ENCODE results near the gene NLRP3. TPM values are rescaled to one million over a fixed set of nuclear protein-coding genes. Genes with fewer than 3 reads are reported as not detected.

NLRP3 gene
- total and polyA plus RNA-seq, 9 of the 15 experiments (the other 6 are each of a cell fraction or from before 2014, with no cell fraction given) = not detected

DNA sequence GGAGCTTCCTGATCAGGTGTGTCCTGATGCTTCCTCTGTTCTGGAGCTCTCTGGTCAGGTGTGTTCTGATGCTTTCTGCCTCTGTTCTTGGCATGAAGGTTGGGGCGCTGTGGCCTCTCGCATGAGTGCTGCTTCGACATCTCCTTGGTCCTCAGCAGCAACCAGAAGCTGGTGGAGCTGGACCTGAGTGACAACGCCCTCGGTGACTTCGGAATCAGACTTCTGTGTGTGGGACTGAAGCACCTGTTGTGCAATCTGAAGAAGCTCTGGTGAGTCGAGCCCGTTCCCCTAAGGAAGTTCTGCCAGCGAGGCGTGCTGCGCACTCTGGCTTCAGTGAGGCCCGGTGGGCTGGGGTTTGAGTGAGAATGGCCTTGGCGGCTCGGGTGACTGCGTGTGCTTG, 18.0 kb downstream of the NLRP3 start:
- CTCF ChIA-PET (ENCODE audit: low intra/inter-chr PET ratio) = no interaction called here
- POLR2A ChIA-PET = interaction anchor here (1.0 to 1.4 kb wide), 3 partner anchors 10 to 32 kb away, joined by 3 to 6 read pairs (median 4); no protein-coding TSS in a partner anchor
- H3K36me3 ChIP-seq (ENCODE audit: control insufficient read depth, insufficient read depth, low read length) = no peaks in the 10 kb centered on the region
- no peak overlapping the region for H3K27ac ChIP-seq (ENCODE audit: extremely low read depth, low read depth, low read length)
- ATAC-seq (no peak), DNase-seq (ENCODE audit: extremely low read depth in 1 of 4, low spot score in 3 of 4) (no peak), FAIRE-seq (no peak)
- H3K9me3 ChIP-seq (replicated peaks; ENCODE audit: control insufficient read depth, insufficient read depth, low read depth, low read length) = no peaks in the 10 kb centered on the region
- H3K9me1 ChIP-seq (ENCODE audit: control insufficient read depth, insufficient read depth, low read length) = no peaks in the 10 kb centered on the region
- intact Hi-C loops (cut with micrococcal nuclease) (no loop called here), in situ Hi-C loops (cut with MboI) (no loop called here)
- no peak overlapping the region for H3K4me3 ChIP-seq
- no peaks in the 10 kb centered on the region for H3K79me2 ChIP-seq (ENCODE audit: control insufficient read depth, insufficient read depth, low read length)
- no TSS peak for BruUV-seq (replicated peaks)
- H2AFZ ChIP-seq (ENCODE audit: low read depth, low read length) = no peak overlapping the region
- WGBS (ENCODE audit: insufficient coverage, low coverage, missing lambda C conversion rate) = under 1% methylated on average over 15 of the region's 15 CpGs
- peaks cover 43 to 65% of the 10 kb centered on the region in 2 experiments for H3K27me3 ChIP-seq (ENCODE audit: control insufficient read depth in 2 of 2, insufficient read depth in 2 of 2, low read length in 2 of 2)
- H3K9ac ChIP-seq (ENCODE audit: insufficient read depth in 1 of 2, low read depth in 2 of 2, low read length in 2 of 2) = peak overlapping the region in 1 of 2 experiments; percentile 13; a peak in 1 of 4 replicates
- no peaks in the 10 kb centered on the region for H3K4me1 ChIP-seq (replicated peaks in 1 of 2; ENCODE audit: control insufficient read depth in 2 of 2, insufficient read depth in 2 of 2, low read length in 2 of 2)
- TF ChIP-seq NR3C1 (CRISPR knock-in tag; IDR thresholded peaks at IDR 0.05) (no peak), CEBPB (tag; IDR thresholded peaks at IDR 0.05) (0 out of 2 replicates have a peak, but pooled peaks have one; percentile 23)
- no peak overlapping the region for H3K4me2 ChIP-seq (ENCODE audit: insufficient read depth, low read length)
- H4K20me1 ChIP-seq (replicated peaks; ENCODE audit: control insufficient read depth, insufficient read depth, low read length) = no peaks in the 10 kb centered on the region

DNA sequence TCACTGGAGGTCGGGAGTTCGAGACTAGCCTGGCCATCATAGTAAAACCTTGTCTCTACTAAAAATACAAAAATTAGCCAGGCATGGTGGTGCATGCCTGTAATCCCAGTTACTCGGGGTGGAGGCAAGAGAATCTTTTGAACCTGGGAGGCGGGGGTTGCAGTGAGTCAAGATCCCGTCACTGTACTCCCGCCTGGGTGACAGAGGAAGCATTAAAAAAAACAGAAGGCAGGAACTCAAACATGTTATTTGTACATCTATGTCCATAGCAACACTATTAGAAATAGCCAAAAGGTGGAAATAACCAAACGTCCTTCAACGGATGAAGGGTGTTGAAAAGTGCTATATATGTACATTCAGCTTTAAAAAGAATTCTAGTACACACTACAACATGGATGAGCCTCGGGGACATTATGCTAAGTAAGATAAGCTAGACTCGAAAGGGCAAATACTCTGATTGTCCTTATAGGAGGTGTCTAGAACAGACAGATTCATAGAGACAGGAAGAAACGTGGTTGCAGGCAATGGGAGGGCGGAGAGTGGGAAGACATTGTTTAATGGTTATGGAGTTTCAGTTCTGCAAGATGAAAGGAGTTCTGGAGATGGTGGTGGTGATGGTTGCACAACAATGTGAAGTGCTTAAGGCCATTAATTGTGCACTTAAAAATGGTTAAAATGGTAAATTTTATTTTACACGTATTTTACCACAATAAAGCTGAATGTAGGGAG, 19.2 kb downstream of the NLRP3 start:
- ChIA-PET POLR2A (interaction anchor here (0.7 kb wide), 2 partner anchors 9 kb away, joined by 3 read pairs; no protein-coding TSS in a partner anchor), CTCF (ENCODE audit: low intra/inter-chr PET ratio) (no interaction called here)
- TF ChIP-seq, protein P1, sequence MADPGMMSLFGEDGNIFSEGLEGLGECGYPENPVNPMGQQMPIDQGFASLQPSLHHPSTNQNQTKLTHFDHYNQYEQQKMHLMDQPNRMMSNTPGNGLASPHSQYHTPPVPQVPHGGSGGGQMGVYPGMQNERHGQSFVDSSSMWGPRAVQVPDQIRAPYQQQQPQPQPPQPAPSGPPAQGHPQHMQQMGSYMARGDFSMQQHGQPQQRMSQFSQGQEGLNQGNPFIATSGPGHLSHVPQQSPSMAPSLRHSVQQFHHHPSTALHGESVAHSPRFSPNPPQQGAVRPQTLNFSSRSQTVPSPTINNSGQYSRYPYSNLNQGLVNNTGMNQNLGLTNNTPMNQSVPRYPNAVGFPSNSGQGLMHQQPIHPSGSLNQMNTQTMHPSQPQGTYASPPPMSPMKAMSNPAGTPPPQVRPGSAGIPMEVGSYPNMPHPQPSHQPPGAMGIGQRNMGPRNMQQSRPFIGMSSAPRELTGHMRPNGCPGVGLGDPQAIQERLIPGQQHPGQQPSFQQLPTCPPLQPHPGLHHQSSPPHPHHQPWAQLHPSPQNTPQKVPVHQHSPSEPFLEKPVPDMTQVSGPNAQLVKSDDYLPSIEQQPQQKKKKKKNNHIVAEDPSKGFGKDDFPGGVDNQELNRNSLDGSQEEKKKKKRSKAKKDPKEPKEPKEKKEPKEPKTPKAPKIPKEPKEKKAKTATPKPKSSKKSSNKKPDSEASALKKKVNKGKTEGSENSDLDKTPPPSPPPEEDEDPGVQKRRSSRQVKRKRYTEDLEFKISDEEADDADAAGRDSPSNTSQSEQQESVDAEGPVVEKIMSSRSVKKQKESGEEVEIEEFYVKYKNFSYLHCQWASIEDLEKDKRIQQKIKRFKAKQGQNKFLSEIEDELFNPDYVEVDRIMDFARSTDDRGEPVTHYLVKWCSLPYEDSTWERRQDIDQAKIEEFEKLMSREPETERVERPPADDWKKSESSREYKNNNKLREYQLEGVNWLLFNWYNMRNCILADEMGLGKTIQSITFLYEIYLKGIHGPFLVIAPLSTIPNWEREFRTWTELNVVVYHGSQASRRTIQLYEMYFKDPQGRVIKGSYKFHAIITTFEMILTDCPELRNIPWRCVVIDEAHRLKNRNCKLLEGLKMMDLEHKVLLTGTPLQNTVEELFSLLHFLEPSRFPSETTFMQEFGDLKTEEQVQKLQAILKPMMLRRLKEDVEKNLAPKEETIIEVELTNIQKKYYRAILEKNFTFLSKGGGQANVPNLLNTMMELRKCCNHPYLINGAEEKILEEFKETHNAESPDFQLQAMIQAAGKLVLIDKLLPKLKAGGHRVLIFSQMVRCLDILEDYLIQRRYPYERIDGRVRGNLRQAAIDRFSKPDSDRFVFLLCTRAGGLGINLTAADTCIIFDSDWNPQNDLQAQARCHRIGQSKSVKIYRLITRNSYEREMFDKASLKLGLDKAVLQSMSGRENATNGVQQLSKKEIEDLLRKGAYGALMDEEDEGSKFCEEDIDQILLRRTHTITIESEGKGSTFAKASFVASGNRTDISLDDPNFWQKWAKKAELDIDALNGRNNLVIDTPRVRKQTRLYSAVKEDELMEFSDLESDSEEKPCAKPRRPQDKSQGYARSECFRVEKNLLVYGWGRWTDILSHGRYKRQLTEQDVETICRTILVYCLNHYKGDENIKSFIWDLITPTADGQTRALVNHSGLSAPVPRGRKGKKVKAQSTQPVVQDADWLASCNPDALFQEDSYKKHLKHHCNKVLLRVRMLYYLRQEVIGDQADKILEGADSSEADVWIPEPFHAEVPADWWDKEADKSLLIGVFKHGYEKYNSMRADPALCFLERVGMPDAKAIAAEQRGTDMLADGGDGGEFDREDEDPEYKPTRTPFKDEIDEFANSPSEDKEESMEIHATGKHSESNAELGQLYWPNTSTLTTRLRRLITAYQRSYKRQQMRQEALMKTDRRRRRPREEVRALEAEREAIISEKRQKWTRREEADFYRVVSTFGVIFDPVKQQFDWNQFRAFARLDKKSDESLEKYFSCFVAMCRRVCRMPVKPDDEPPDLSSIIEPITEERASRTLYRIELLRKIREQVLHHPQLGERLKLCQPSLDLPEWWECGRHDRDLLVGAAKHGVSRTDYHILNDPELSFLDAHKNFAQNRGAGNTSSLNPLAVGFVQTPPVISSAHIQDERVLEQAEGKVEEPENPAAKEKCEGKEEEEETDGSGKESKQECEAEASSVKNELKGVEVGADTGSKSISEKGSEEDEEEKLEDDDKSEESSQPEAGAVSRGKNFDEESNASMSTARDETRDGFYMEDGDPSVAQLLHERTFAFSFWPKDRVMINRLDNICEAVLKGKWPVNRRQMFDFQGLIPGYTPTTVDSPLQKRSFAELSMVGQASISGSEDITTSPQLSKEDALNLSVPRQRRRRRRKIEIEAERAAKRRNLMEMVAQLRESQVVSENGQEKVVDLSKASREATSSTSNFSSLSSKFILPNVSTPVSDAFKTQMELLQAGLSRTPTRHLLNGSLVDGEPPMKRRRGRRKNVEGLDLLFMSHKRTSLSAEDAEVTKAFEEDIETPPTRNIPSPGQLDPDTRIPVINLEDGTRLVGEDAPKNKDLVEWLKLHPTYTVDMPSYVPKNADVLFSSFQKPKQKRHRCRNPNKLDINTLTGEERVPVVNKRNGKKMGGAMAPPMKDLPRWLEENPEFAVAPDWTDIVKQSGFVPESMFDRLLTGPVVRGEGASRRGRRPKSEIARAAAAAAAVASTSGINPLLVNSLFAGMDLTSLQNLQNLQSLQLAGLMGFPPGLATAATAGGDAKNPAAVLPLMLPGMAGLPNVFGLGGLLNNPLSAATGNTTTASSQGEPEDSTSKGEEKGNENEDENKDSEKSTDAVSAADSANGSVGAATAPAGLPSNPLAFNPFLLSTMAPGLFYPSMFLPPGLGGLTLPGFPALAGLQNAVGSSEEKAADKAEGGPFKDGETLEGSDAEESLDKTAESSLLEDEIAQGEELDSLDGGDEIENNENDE (IDR thresholded peaks at IDR 0.05; ENCODE audit: low read depth, low read length) = no peak

More for the DNA sequence above, 19.2 kb downstream of the NLRP3 start:
- no peaks in the 10 kb centered on the region for H3K9me1 ChIP-seq (ENCODE audit: control insufficient read depth, insufficient read depth, low read length)
- no peaks in the 10 kb centered on the region for H3K4me1 ChIP-seq (replicated peaks in 1 of 2; ENCODE audit: control insufficient read depth in 2 of 2, insufficient read depth in 2 of 2, low read length in 2 of 2)
- no peak overlapping the region for H3K4me3 ChIP-seq
- H3K27ac ChIP-seq (ENCODE audit: extremely low read depth, low read depth, low read length) = no peak overlapping the region
- DNase-seq (ENCODE audit: extremely low read depth in 1 of 4, low spot score in 3 of 4) (no peak), ATAC-seq (no peak), FAIRE-seq (no peak)
- no TSS peak for BruUV-seq (replicated peaks)
- in situ Hi-C loops (cut with MboI) = no loop called here
- no peaks in the 10 kb centered on the region for H3K79me2 ChIP-seq (ENCODE audit: control insufficient read depth, insufficient read depth, low read length)
- H3K36me3 ChIP-seq (ENCODE audit: control insufficient read depth, insufficient read depth, low read length) = no peaks in the 10 kb centered on the region
- H3K9me3 ChIP-seq (replicated peaks; ENCODE audit: control insufficient read depth, insufficient read depth, low read depth, low read length) = no peaks in the 10 kb centered on the region
- WGBS (ENCODE audit: insufficient coverage, low coverage, missing lambda C conversion rate) = 0% methylated on average over 13 of the region's 13 CpGs
- H3K27me3 ChIP-seq (ENCODE audit: control insufficient read depth in 2 of 2, insufficient read depth in 2 of 2, low read length in 2 of 2) = peaks cover 36 to 53% of the 10 kb centered on the region in 2 experiments
- no peak overlapping the region for H2AFZ ChIP-seq (ENCODE audit: low read depth, low read length)
- no peak overlapping the region for H3K9ac ChIP-seq (ENCODE audit: insufficient read depth in 1 of 2, low read depth in 2 of 2, low read length in 2 of 2)
- H3K4me2 ChIP-seq (ENCODE audit: insufficient read depth, low read length) = no peak overlapping the region
- intact Hi-C loops (cut with micrococcal nuclease) = no loop called here
- no peaks in the 10 kb centered on the region for H4K20me1 ChIP-seq (replicated peaks; ENCODE audit: control insufficient read depth, insufficient read depth, low read length)

Measured in K562 (cell line).